HEK293 (cell line): Measurements from ENCODE around the gene CDH22.

Source experiments
- CTCF ChIA-PET: fragments of 350-600 bp; formaldehyde crosslinking; extraction: SDS; loops from one replicate; lab custom pipeline; 2021; ENCODE audit warnings: antibody characterized with exemption; lab: Yijun Ruan, JAX
- POLR2A ChIA-PET: fragments of 300-600 bp; formaldehyde crosslinking; extraction: SDS; loops from one replicate; lab custom pipeline; 2020; ENCODE audit warnings: antibody characterized with exemption, inconsistent platforms; lab: Yijun Ruan, JAX
- H3K27ac ChIP-seq: fragments of 200-500 bp; sonication (Bioruptor generic); 2 replicates; pipeline ENCODE4 v1.5.1; 2014; ENCODE audit warnings: low read depth, low read length, control low read depth, inconsistent platforms; ENCODE audit errors: extremely low read depth
- H3K36me3 ChIP-seq, 2 experiments: fragments of 200-500 bp in 1 of 2; sonication (Bioruptor generic) in 1 of 2; 1 replicate in 1 of 2; 2 replicates in 1 of 2; pipeline ENCODE4 v1.5.1; 2014 to 2017; ENCODE audit warnings: inconsistent platforms in 2 of 2, low read length in 2 of 2; ENCODE audit not compliant: control insufficient read depth in 2 of 2, insufficient read depth in 1 of 2
- H3K4me1 ChIP-seq: fragments of 200-500 bp; sonication (Bioruptor generic); 2 replicates; pipeline ENCODE4 v1.5.1; 2014; ENCODE audit warnings: mild to moderate bottlenecking, low read length, inconsistent platforms; ENCODE audit not compliant: control insufficient read depth, insufficient read depth
- H3K4me3 ChIP-seq: 2 replicates; pipeline ENCODE4 v1.5.1; 2011; ENCODE audit warnings: low read depth, mild to moderate bottlenecking, control low read depth, low read length, moderate library complexity
- H3K9me3 ChIP-seq: fragments of 200-500 bp; sonication (Bioruptor generic); 2 replicates; pipeline ENCODE4 v1.5.1; 2014; ENCODE audit warnings: low read depth, low read length, inconsistent platforms; ENCODE audit not compliant: control insufficient read depth, insufficient read depth
- ATF2 ChIP-seq: fragments of 450-650 bp; formaldehyde crosslinking; IDR thresholded peaks from 2 replicates; pipeline ENCODE4 v1.5.1; 2016; ENCODE audit warnings: missing biosample characterization, missing genetic modification characterization, low read depth
- EGR2 ChIP-seq: fragments of 450-650 bp; formaldehyde crosslinking; IDR thresholded peaks from 2 replicates; pipeline ENCODE4 v1.5.1; 2016; ENCODE audit warnings: low read depth, missing biosample characterization, missing genetic modification characterization
- GLI4 ChIP-seq: fragments of 450-650 bp; formaldehyde crosslinking; IDR thresholded peaks from 2 replicates; pipeline ENCODE4 v1.5.1; 2016; ENCODE audit warnings: missing biosample characterization, missing genetic modification characterization
- GLIS1 ChIP-seq: fragments of 450-650 bp; formaldehyde crosslinking; IDR thresholded peaks from 2 replicates; pipeline ENCODE4 v1.5.1; 2016; ENCODE audit warnings: missing biosample characterization, missing genetic modification characterization
- HOXA7 ChIP-seq: sonication (generic); formaldehyde crosslinking; IDR thresholded peaks from 2 replicates; pipeline ENCODE4 v1.8.1; 2022; ENCODE audit warnings: missing genetic modification reagents, borderline replicate concordance
- KLF1 ChIP-seq: fragments of 450-650 bp; formaldehyde crosslinking; IDR thresholded peaks from 2 replicates; pipeline ENCODE4 v1.5.1; 2016; ENCODE audit warnings: missing biosample characterization, missing genetic modification characterization
- ZFHX2 ChIP-seq: fragments of 450-650 bp; formaldehyde crosslinking; conservative IDR thresholded peaks from 2 replicates; pipeline ENCODE4 v1.5.1; 2016; ENCODE audit warnings: missing biosample characterization, missing genetic modification characterization
- ZFP3 ChIP-seq: fragments of 450-650 bp; formaldehyde crosslinking; IDR thresholded peaks from 2 replicates; pipeline ENCODE4 v1.5.1; 2016; ENCODE audit warnings: low read depth, missing biosample characterization, missing genetic modification characterization
- ZNF146 ChIP-seq: fragments of 450-650 bp; formaldehyde crosslinking; IDR thresholded peaks from 2 replicates; pipeline ENCODE4 v1.5.1; 2016; ENCODE audit warnings: missing biosample characterization, missing genetic modification characterization
- ZNF157 ChIP-seq: fragments of 450-650 bp; formaldehyde crosslinking; IDR thresholded peaks from 2 replicates; pipeline ENCODE4 v1.5.1; 2016; ENCODE audit warnings: missing biosample characterization, missing genetic modification characterization
- ZNF184 ChIP-seq: fragments of 450-650 bp; IDR thresholded peaks from 2 replicates; pipeline ENCODE4 v1.5.1; 2018; ENCODE audit warnings: missing biosample characterization, mild to moderate bottlenecking, missing genetic modification characterization
- ZNF274 ChIP-seq, 2 experiments: fragments of 200-500 bp in 1 of 2; fragments of 450-650 bp in 1 of 2; sonication (Bioruptor generic) in 1 of 2; formaldehyde crosslinking in 1 of 2; IDR thresholded peaks; 2 replicates each; pipeline versions ENCODE4 v1.5.1 to v1.6.1; 2014 to 2016; ENCODE audit warnings: borderline replicate concordance in 1 of 2, inconsistent platforms in 1 of 2, low read length in 1 of 2, missing biosample characterization in 1 of 2, missing genetic modification characterization in 1 of 2
- ZNF302 ChIP-seq: fragments of 450-650 bp; formaldehyde crosslinking; IDR thresholded peaks from 2 replicates; pipeline ENCODE4 v1.5.1; 2016; ENCODE audit warnings: missing biosample characterization, missing genetic modification characterization, low read depth
- ZNF311 ChIP-seq: fragments of 450-650 bp; formaldehyde crosslinking; IDR thresholded peaks from 2 replicates; pipeline ENCODE4 v1.5.1; 2017; ENCODE audit warnings: missing biosample characterization, missing genetic modification characterization, borderline replicate concordance
- ZNF37A ChIP-seq: fragments of 450-650 bp; IDR thresholded peaks from 2 replicates; pipeline ENCODE4 v1.5.1; 2018; ENCODE audit warnings: missing biosample characterization, missing genetic modification characterization
- ZNF416 ChIP-seq: fragments of 450-650 bp; formaldehyde crosslinking; IDR thresholded peaks from 2 replicates; pipeline ENCODE4 v1.5.1; 2016; ENCODE audit warnings: missing biosample characterization, missing genetic modification characterization
- ZNF596 ChIP-seq: fragments of 450-650 bp; IDR thresholded peaks from 2 replicates; pipeline ENCODE4 v1.5.0; 2018; ENCODE audit warnings: missing biosample characterization, mild to moderate bottlenecking, missing genetic modification characterization, moderate library complexity
- ZNF623 ChIP-seq: fragments of 450-650 bp; formaldehyde crosslinking; IDR thresholded peaks from 2 replicates; pipeline ENCODE4 v1.5.1; 2016; ENCODE audit warnings: missing biosample characterization, missing genetic modification characterization
- ZNF654 ChIP-seq: fragments of 450-650 bp; formaldehyde crosslinking; IDR thresholded peaks from 2 replicates; pipeline ENCODE4 v1.5.1; 2016; ENCODE audit warnings: low read depth, missing biosample characterization, missing genetic modification characterization
- ZXDB ChIP-seq: fragments of 450-650 bp; formaldehyde crosslinking; IDR thresholded peaks from 2 replicates; pipeline ENCODE4 v1.5.1; 2016; ENCODE audit warnings: missing biosample characterization, missing genetic modification characterization
- TF ChIP-seq, protein P1 (sequence below): fragments of 450-650 bp; formaldehyde crosslinking; IDR thresholded peaks from 2 replicates; pipeline ENCODE4 v1.5.1; 2017; ENCODE audit warnings: missing biosample characterization, missing genetic modification characterization

CDH22 gene

GRCh38 chr20:46328200-46328882 is 20.0 kb upstream of the CDH22 start:
- H3K9me3 ChIP-seq, result no peaks in the 10 kb centered on the region
- TF ChIP-seq EGR2, result peak; percentile 65
- TF ChIP-seq ZXDB, result no peak
- peak; percentile 63; the same call in 1 of the 2 replicates for TF ChIP-seq ZFHX2 (tag by site-specific recombination)
- TF ChIP-seq, all 188 proteins: peak for 2
- ChIA-PET CTCF (interaction anchor here (0.6 to 0.9 kb wide), 2 partner anchors 22 to 81 kb away, joined by 3 read pairs; no protein-coding TSS in a partner anchor), POLR2A (no interaction called here)
- no peaks in the 10 kb centered on the region for H3K4me1 ChIP-seq
- H3K4me3 ChIP-seq, result no peak overlapping the region
- H3K27ac ChIP-seq, result no peak overlapping the region
- no peaks in the 10 kb centered on the region for H3K36me3 ChIP-seq

DNA sequence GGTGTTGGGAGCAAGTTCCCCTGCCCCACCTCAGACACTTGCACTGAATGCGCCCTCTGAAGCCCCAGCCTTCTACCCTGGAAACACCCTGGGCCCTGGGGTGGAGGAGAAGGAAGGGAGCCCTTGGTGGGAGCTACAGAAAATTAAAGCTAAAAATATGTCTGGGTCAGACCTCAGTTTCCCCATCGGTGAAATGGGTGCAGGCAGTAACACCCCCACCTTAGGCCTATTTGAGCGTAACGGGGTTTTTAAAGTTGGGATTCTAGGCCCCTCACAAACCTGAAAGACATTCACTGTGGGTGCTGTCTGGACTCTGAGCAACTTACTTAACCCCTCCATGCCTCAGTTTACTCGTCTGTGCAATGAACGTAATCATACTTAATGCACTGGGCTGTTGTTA is 19.3 kb upstream of the CDH22 start:
- Histone ChIP-seq H3K4me3 (no peak overlapping the region), H3K27ac (no peak overlapping the region), H3K9me3 (no peaks in the 10 kb centered on the region), H3K36me3 (no peaks in the 10 kb centered on the region), H3K4me1 (no peaks in the 10 kb centered on the region)
- TF ChIP-seq GLIS1 (tag by site-specific recombination) (no peak), ZNF184 (no peak), ZNF302 (tag by site-specific recombination) (no peak), ZNF311 (no peak), ZNF146 (tag by site-specific recombination) (no peak)
- ChIA-PET CTCF (interaction anchor here (0.6 kb wide), 1 partner anchor 176 kb away, joined by 3 read pairs; no protein-coding TSS in a partner anchor), POLR2A (interaction anchor here (1.0 kb wide), 1 partner anchor 13 kb away, joined by 3 read pairs; no protein-coding TSS in a partner anchor)

GRCh38 chr20:46325789-46326188 is 17.5 kb upstream of the CDH22 start:
- TF ChIP-seq HOXA7 (CRISPR knock-in tag) (no peak), ZNF37A (tag by site-specific recombination) (peak; percentile 81), ZNF274 (IDR thresholded peaks at IDR 0.05; ENCODE audit: low read length) (no peak), ZNF274 (tag by site-specific recombination; IDR thresholded peaks at IDR 0.05; ENCODE audit: borderline replicate concordance) (no peak)
- TF ChIP-seq, all 188 proteins: peak for 1
- no peak overlapping the region for H3K4me3 ChIP-seq
- no peak overlapping the region for H3K27ac ChIP-seq
- POLR2A ChIA-PET, result no interaction called here
- no peaks in the 10 kb centered on the region for H3K9me3 ChIP-seq
- H3K4me1 ChIP-seq, result no peaks in the 10 kb centered on the region
- CTCF ChIA-PET, result interaction anchor here (0.6 to 2.6 kb wide), 9 partner anchors 7 to 196 kb away, joined by 3 to 20 read pairs (median 6); no protein-coding TSS in a partner anchor
- no peaks in the 10 kb centered on the region for H3K36me3 ChIP-seq

DNA sequence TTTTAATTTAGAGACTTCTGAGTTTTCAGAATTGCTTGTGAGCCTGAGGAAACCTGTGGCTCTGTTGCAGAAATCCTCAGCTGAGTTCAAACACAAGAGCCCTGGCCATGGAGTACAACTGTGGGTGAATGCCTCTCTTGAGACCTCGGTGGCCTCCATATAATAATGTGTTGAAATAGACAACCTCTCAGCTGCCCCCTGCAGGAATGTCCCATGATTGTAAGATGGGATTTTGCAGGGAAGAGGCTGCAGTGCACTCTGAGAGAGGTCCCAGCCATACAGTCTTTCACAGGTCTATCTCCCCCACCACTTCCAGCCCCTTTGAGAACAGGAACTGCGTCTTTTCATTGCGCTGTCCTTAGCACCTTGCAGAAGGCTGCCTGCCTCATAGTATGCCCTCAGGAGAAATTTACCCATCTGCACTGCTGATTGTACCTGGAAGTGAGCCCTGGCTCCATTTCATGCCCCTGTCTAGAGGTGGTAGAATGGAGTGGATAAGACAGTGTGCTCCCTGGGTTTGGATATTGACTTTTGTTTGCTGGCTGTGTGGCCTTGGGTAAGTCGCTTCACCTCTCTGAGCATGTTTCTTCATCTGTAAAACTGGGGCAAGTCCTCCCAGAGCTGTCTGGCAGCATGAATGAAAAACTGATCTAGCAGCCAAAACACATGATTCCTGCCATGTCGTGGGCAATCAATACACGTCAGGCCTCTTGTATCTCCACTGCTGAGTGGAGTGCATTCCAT is 16.8 kb upstream of the CDH22 start:
- Histone ChIP-seq H3K4me1 (no peaks in the 10 kb centered on the region), H3K27ac (no peak overlapping the region), H3K9me3 (no peaks in the 10 kb centered on the region), H3K4me3 (no peak overlapping the region), H3K36me3 (no peaks in the 10 kb centered on the region)
- peak; percentile 12; the same call in 1 of the 2 replicates for TF ChIP-seq ZNF654 (tag by site-specific recombination)
- no peak for TF ChIP-seq ZNF596 (tag by site-specific recombination)
- POLR2A ChIA-PET, result no interaction called here
- CTCF ChIA-PET, result interaction anchor here (1.1 to 2.6 kb wide), 7 partner anchors 8 to 196 kb away, joined by 3 to 20 read pairs (median 7); no protein-coding TSS in a partner anchor

- ChIA-PET POLR2A (no interaction called here), CTCF (interaction anchor here (1.5 to 2.6 kb wide), 4 partner anchors 9 to 195 kb away, joined by 6 to 20 read pairs (median 8); no protein-coding TSS in a partner anchor)
- no peaks in the 10 kb centered on the region for H3K9me3 ChIP-seq
- H3K4me3 ChIP-seq, result no peak overlapping the region
- no peaks in the 10 kb centered on the region for H3K4me1 ChIP-seq
- H3K36me3 ChIP-seq, result no peaks in the 10 kb centered on the region
- no peak overlapping the region for H3K27ac ChIP-seq
- no peak for TF ChIP-seq KLF1 (tag by site-specific recombination)
- TF ChIP-seq ZNF416, result no peak
- TF ChIP-seq, protein P1, sequence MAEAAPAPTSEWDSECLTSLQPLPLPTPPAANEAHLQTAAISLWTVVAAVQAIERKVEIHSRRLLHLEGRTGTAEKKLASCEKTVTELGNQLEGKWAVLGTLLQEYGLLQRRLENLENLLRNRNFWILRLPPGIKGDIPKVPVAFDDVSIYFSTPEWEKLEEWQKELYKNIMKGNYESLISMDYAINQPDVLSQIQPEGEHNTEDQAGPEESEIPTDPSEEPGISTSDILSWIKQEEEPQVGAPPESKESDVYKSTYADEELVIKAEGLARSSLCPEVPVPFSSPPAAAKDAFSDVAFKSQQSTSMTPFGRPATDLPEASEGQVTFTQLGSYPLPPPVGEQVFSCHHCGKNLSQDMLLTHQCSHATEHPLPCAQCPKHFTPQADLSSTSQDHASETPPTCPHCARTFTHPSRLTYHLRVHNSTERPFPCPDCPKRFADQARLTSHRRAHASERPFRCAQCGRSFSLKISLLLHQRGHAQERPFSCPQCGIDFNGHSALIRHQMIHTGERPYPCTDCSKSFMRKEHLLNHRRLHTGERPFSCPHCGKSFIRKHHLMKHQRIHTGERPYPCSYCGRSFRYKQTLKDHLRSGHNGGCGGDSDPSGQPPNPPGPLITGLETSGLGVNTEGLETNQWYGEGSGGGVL (tag by site-specific recombination), result no peak
- no peak for TF ChIP-seq ZNF623 (tag by site-specific recombination)
- no peak for TF ChIP-seq ZFP3 (tag by site-specific recombination)
- TF ChIP-seq ATF2 (tag by site-specific recombination), result no peak
- TF ChIP-seq GLI4 (tag by site-specific recombination), result no peak
- no peak for TF ChIP-seq ZNF157
These were observed 16.1 kb upstream of the CDH22 start for GRCh38 chr20:46324379-46324778.
